GM12891 (cell line): ENCODE results near the gene SLC7A10.

Experiments
- PAX5 ChIP-seq: IDR thresholded peaks from 2 replicates; pipeline ENCODE4 v1.6.1; 2011; ENCODE audit warnings: low read length, moderate library complexity, mild to moderate bottlenecking; ENCODE audit not compliant: insufficient read depth, severe bottlenecking
- POLR2A ChIP-seq: IDR thresholded peaks from 2 replicates; pipeline ENCODE4 v1.6.1; 2011; ENCODE audit warnings: low read depth, low read length, control low read depth
- POLR2AphosphoS5 ChIP-seq: IDR thresholded peaks from 2 replicates; pipeline ENCODE4 v1.6.1; 2011; ENCODE audit warnings: low read depth, low read length, control low read depth
- POU2F2 ChIP-seq: IDR thresholded peaks from 2 replicates; pipeline ENCODE4 v1.6.1; 2011; ENCODE audit warnings: low read depth, mild to moderate bottlenecking, control low read depth, low read length, moderate library complexity
- TAF1 ChIP-seq: IDR thresholded peaks from 2 replicates; pipeline ENCODE4 v1.6.1; 2011; ENCODE audit warnings: low read depth, low read length, control low read depth

GRCh38 chr19:33167438-33167837, 58.2 kb downstream of the SLC7A10 start:
- TF ChIP-seq POLR2AphosphoS5 (no peak), POLR2A (no peak), TAF1 (no peak), POU2F2 (no peak), PAX5 (no peak)
